Keratinocyte (primary cell): ENCODE measurements around the gene RAB11A. TPM values are rescaled to one million over a fixed set of nuclear protein-coding genes. Genes with fewer than 3 reads are reported as not detected.

ENCODE experiments used
- DNase-seq: peaks from one replicate; pipeline ENCODE4 v3.0.0-alpha.2; 2011; ENCODE audit warnings: low read depth, missing footprints, low spot score
- FAIRE-seq: peaks from 2 replicates; lab custom pipeline; 2011; peaks lifted over from hg19 to GRCh38; lab: Jason Lieb, UNC
- H2AFZ ChIP-seq: 2 replicates; pipeline ENCODE4 v1.6.0; 2012; ENCODE audit warnings: low read length, control low read depth, inconsistent platforms; ENCODE audit not compliant: control insufficient read depth
- H3K27ac ChIP-seq: 2 replicates; pipeline ENCODE4 v1.5.1; 2011; ENCODE audit warnings: low read length; ENCODE audit not compliant: control insufficient read depth, insufficient read depth
- H3K27me3 ChIP-seq: 3 replicates; pipeline ENCODE4 v1.6.0; 2011; ENCODE audit warnings: low read length; ENCODE audit not compliant: control insufficient read depth, insufficient read depth; ENCODE audit errors: extremely low read depth
- H3K36me3 ChIP-seq, 2 experiments: 2 replicates in 1 of 2; 3 replicates in 1 of 2; pipeline ENCODE4 v1.5.1; 2011; ENCODE audit warnings: low read length in 2 of 2, mild to moderate bottlenecking in 1 of 2; ENCODE audit not compliant: control insufficient read depth in 2 of 2, insufficient read depth in 2 of 2; ENCODE audit errors: extremely low read depth in 1 of 2
- H3K4me1 ChIP-seq: 3 replicates; pipeline ENCODE4 v1.5.1; 2011; ENCODE audit warnings: low read length; ENCODE audit not compliant: control insufficient read depth, insufficient read depth; ENCODE audit errors: extremely low read depth
- H3K4me2 ChIP-seq: 3 replicates; pipeline ENCODE4 v1.6.0; 2011; ENCODE audit warnings: low read depth, low read length; ENCODE audit not compliant: control insufficient read depth, insufficient read depth; ENCODE audit errors: extremely low read depth
- H3K4me3 ChIP-seq, 3 experiments: fragments of 200-600 bp in 1 of 3; sonication (generic) in 1 of 3; 2 replicates in 2 of 3; 3 replicates in 1 of 3; pipeline ENCODE4 v1.5.1; 2011 to 2016; ENCODE audit warnings: low read length in 3 of 3, mild to moderate bottlenecking in 3 of 3, control low read depth in 2 of 3, inconsistent platforms in 1 of 3, low read depth in 1 of 3, mixed read lengths in 1 of 3, mixed run types in 1 of 3, moderate library complexity in 1 of 3; ENCODE audit not compliant: control insufficient read depth in 2 of 3, insufficient read depth in 2 of 3; ENCODE audit errors: extremely low read depth in 1 of 3
- H3K79me2 ChIP-seq: 2 replicates; pipeline ENCODE4 v1.6.0; 2012; ENCODE audit warnings: low read length; ENCODE audit not compliant: control insufficient read depth, insufficient read depth
- H3K9ac ChIP-seq: 3 replicates; pipeline ENCODE4 v1.6.0; 2011; ENCODE audit warnings: low read length; ENCODE audit not compliant: control insufficient read depth, insufficient read depth; ENCODE audit errors: extremely low read depth
- H3K9me1 ChIP-seq: 3 replicates; pipeline ENCODE4 v1.6.0; 2011; ENCODE audit warnings: low read length; ENCODE audit not compliant: control insufficient read depth, insufficient read depth; ENCODE audit errors: extremely low read depth
- H3K9me3 ChIP-seq: 2 replicates; pipeline ENCODE4 v1.5.1; 2012; ENCODE audit warnings: low read depth, low read length; ENCODE audit not compliant: control insufficient read depth
- H4K20me1 ChIP-seq: 3 replicates; pipeline ENCODE4 v1.6.0; 2011; ENCODE audit warnings: low read length; ENCODE audit not compliant: control insufficient read depth, insufficient read depth; ENCODE audit errors: extremely low read depth
- CTCF ChIP-seq, 3 experiments: IDR thresholded peaks in 1 of 3; conservative IDR thresholded peaks in 1 of 3; optimal IDR thresholded peaks in 1 of 3; 2 replicates in 2 of 3; 3 replicates in 1 of 3; pipeline versions ENCODE3 to v1.5.1; 2011; ENCODE audit warnings: low read length in 3 of 3, mild to moderate bottlenecking in 3 of 3, moderate library complexity in 2 of 3, control low read depth in 1 of 3, inconsistent platforms in 1 of 3; ENCODE audit not compliant: insufficient read depth in 2 of 3; ENCODE audit errors: extremely low read depth in 1 of 3
- EZH2 ChIP-seq: IDR thresholded peaks from one replicate; pipeline ENCODE4 v1.6.1; 2012; ENCODE audit warnings: inconsistent platforms, mild to moderate bottlenecking, low read length, moderate library complexity
- dilution Hi-C: fragments of 300-500 bp; cut with MboI; formaldehyde crosslinking; loops from one replicate; pipeline ENCODE4 v1.7.0; 2020; ENCODE audit warnings: low sequenced_read_pairs; ENCODE audit not compliant: extremely low pct_ligation_motif_present
- polyA plus RNA-seq, 5 experiments: library from polyadenylated mRNA; depleted of rRNA in 3 of 5; stranded (reverse) in 3 of 5; stranded (forward) in 1 of 5; unstranded in 1 of 5; fragments of >200 nt; gene quantifications; 1 replicate in 1 of 5; 2 replicates in 3 of 5; 3 replicates in 1 of 5; pipeline versions ENCODE4 v1.2.1 to v1.2.3, GENCODE V29; 2011 to 2012; ENCODE audit warnings: missing spikeins in 2 of 5, low read depth in 1 of 5, low replicate concordance in 1 of 5
- small RNA-seq, 3 experiments: library from RNA; depleted of rRNA; stranded (forward); fragments of <200 nt; gene quantifications; one replicate each; pipeline ENCODE3, GENCODE V24; 2012; ENCODE audit warnings: low read depth in 3 of 3, low replicate concordance in 1 of 3; ENCODE audit not compliant: insufficient read length in 3 of 3

The RAB11A gene
- polyA plus RNA-seq, 1 donor (not counting 4 experiments of a cell fraction or from before 2014, with no cell fraction given), result 537 TPM

GRCh38 chr15:65940618-65940909 is 71.3 kb downstream of the RAB11A start:
- Histone ChIP-seq H3K27ac (no peak overlapping the region), H3K4me2 (no peak overlapping the region), H3K9ac (no peak overlapping the region), H3K9me1 (no peaks in the 10 kb centered on the region), H2AFZ (no peak overlapping the region), H4K20me1 (no peaks in the 10 kb centered on the region), H3K27me3 (no peaks in the 10 kb centered on the region), H3K36me3 (no peaks in the 10 kb centered on the region), H3K9me3 (no peaks in the 10 kb centered on the region), H3K4me1 (peaks cover 6% of the 10 kb centered on the region), H3K4me3 (no peak overlapping the region), H3K79me2 (no peaks in the 10 kb centered on the region)
- DNase-seq (no peak), FAIRE-seq (no peak)
- TF ChIP-seq CTCF (optimal IDR thresholded peaks at IDR 0.05 in 1 of 3, IDR thresholded peaks at IDR 0.05 in 1 of 3, conservative IDR thresholded peaks at IDR 0.05 in 1 of 3; ENCODE audit: extremely low read depth in 1 of 3, insufficient read depth in 2 of 3, low read length in 3 of 3) (no peak), EZH2 (no peak)
- dilution Hi-C loops, result no loop called here

Small RNAs within 50 kb of the gene (small RNA-seq; reads per million reads assigned to genes)
- gene RF00026, result 0 reads per million in 3 experiments

Other genes starting within 250 kb of the RAB11A start
- gene SLC24A1, start 247.6 kb upstream of the RAB11A start, polyA plus RNA-seq, result 2.9 to 4.0 TPM (median 4.0 TPM) in 3 replicates
- gene DENND4A, start 77.2 kb upstream of the RAB11A start, polyA plus RNA-seq, result 6.0 to 10.0 TPM (median 6.5 TPM) in 3 replicates